ENCODE results near the gene LAMA2. TPM values are rescaled to one million over a fixed set of nuclear protein-coding genes. Genes with fewer than 3 reads are reported as not detected.

The LAMA2 gene
- total RNA-seq, 1 donor from 2014 or later: 1.8 TPM

GRCh38 chr6:129110690-129111343, 227.9 kb downstream of the LAMA2 start:
- Mint-ChIP-seq H3K4me1 (ENCODE audit: low read depth, unreplicated experiment) (no peaks in the 10 kb centered on the region), H3K27ac (ENCODE audit: unreplicated experiment) (no peak overlapping the region), H3K36me3 (ENCODE audit: low read depth, unreplicated experiment) (no peaks in the 10 kb centered on the region), H3K27me3 (ENCODE audit: low read depth, unreplicated experiment) (no peaks in the 10 kb centered on the region), H3K9me3 (ENCODE audit: unreplicated experiment) (no peaks in the 10 kb centered on the region), H3K4me3 (ENCODE audit: unreplicated experiment) (no peak overlapping the region)
- H3K27me3 ChIP-seq (ENCODE audit: insufficient read depth, low read length): no peaks in the 10 kb centered on the region
- H4K20me1 ChIP-seq (ENCODE audit: insufficient read depth, low read length): no peaks in the 10 kb centered on the region
- H3K27ac ChIP-seq (ENCODE audit: low read depth, low read length): no peak overlapping the region
- H3K79me2 ChIP-seq (ENCODE audit: insufficient read depth, low read length): no peaks in the 10 kb centered on the region
- H3K4me1 ChIP-seq (ENCODE audit: insufficient read depth, low read length): no peaks in the 10 kb centered on the region
- no peak for FAIRE-seq
- no peak overlapping the region for H2AFZ ChIP-seq (ENCODE audit: low read depth, low read length)
- no peaks in the 10 kb centered on the region for H3K9me3 ChIP-seq (ENCODE audit: insufficient read depth, low read depth, low read length)
- H3K36me3 ChIP-seq (ENCODE audit: insufficient read depth, low read length): no peaks in the 10 kb centered on the region
- no peak for DNase-seq (ENCODE audit: low read depth)
- no peak for TF ChIP-seq EZH2 (IDR thresholded peaks at IDR 0.05; ENCODE audit: insufficient read depth, low read length)
- H3K4me3 ChIP-seq (ENCODE audit: insufficient read depth, low read depth, low read length): no peak overlapping the region
- no peak overlapping the region for H3K9ac ChIP-seq (ENCODE audit: low read length)
- H3K4me2 ChIP-seq (ENCODE audit: low read length): no peak overlapping the region

GRCh38 chr6:129111346-129111745, 228.4 kb downstream of the LAMA2 start:
- Histone ChIP-seq H3K9me3 (ENCODE audit: insufficient read depth, low read depth, low read length) (no peaks in the 10 kb centered on the region), H3K4me3 (ENCODE audit: insufficient read depth, low read depth, low read length) (no peak overlapping the region), H3K36me3 (ENCODE audit: insufficient read depth, low read length) (no peaks in the 10 kb centered on the region), H2AFZ (ENCODE audit: low read depth, low read length) (no peak overlapping the region), H3K4me2 (ENCODE audit: low read length) (no peak overlapping the region), H4K20me1 (ENCODE audit: insufficient read depth, low read length) (no peaks in the 10 kb centered on the region), H3K4me1 (ENCODE audit: insufficient read depth, low read length) (no peaks in the 10 kb centered on the region), H3K9ac (ENCODE audit: low read length) (no peak overlapping the region), H3K27me3 (ENCODE audit: insufficient read depth, low read length) (no peaks in the 10 kb centered on the region), H3K79me2 (ENCODE audit: insufficient read depth, low read length) (no peaks in the 10 kb centered on the region), H3K27ac (ENCODE audit: low read depth, low read length) (no peak overlapping the region)
- H3K9me3 Mint-ChIP-seq (ENCODE audit: unreplicated experiment): no peaks in the 10 kb centered on the region
- no peak for DNase-seq (ENCODE audit: low read depth)
- H3K36me3 Mint-ChIP-seq (ENCODE audit: low read depth, unreplicated experiment): no peaks in the 10 kb centered on the region
- no peak overlapping the region for H3K27ac Mint-ChIP-seq (ENCODE audit: unreplicated experiment)
- no peaks in the 10 kb centered on the region for H3K27me3 Mint-ChIP-seq (ENCODE audit: low read depth, unreplicated experiment)
- no peaks in the 10 kb centered on the region for H3K4me1 Mint-ChIP-seq (ENCODE audit: low read depth, unreplicated experiment)
- TF ChIP-seq EZH2 (IDR thresholded peaks at IDR 0.05; ENCODE audit: insufficient read depth, low read length) (no peak), CTCF (IDR thresholded peaks at IDR 0.05; ENCODE audit: insufficient read depth, low read depth, low read length) (no peak)
- H3K4me3 Mint-ChIP-seq (ENCODE audit: unreplicated experiment): no peak overlapping the region
- FAIRE-seq: no peak

DNA sequence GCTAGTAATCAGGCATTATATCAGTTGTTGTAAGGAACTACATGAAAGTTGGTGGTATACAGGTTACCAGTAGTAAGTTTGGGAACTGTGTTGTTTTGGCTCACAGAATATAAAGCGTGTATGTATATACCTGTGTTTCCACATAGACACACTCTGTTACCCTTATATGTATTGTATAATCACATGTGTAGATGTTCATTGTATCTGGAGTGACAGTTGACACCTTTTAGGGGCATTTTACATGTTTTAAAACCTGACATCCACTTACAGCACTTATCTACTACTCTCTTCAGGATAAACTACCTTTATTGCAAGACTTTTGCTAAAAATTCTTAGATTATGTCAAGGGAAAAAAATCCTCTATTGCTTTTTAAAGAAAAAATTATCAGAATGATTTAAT, 228.9 kb downstream of the LAMA2 start:
- H3K27me3 Mint-ChIP-seq (ENCODE audit: low read depth, unreplicated experiment): no peaks in the 10 kb centered on the region
- H3K27ac ChIP-seq (ENCODE audit: low read depth, low read length): no peak overlapping the region
- no peaks in the 10 kb centered on the region for H3K9me3 Mint-ChIP-seq (ENCODE audit: unreplicated experiment)
- no peak for TF ChIP-seq CTCF (IDR thresholded peaks at IDR 0.05; ENCODE audit: insufficient read depth, low read depth, low read length)
- H3K4me1 ChIP-seq (ENCODE audit: insufficient read depth, low read length): no peaks in the 10 kb centered on the region
- no peaks in the 10 kb centered on the region for H3K36me3 ChIP-seq (ENCODE audit: insufficient read depth, low read length)
- H3K27me3 ChIP-seq (ENCODE audit: insufficient read depth, low read length): no peaks in the 10 kb centered on the region
- H3K4me1 Mint-ChIP-seq (ENCODE audit: low read depth, unreplicated experiment): no peaks in the 10 kb centered on the region
- H3K79me2 ChIP-seq (ENCODE audit: insufficient read depth, low read length): no peaks in the 10 kb centered on the region
- no peak overlapping the region for H3K9ac ChIP-seq (ENCODE audit: low read length)
- H2AFZ ChIP-seq (ENCODE audit: low read depth, low read length): no peak overlapping the region
- H3K4me3 ChIP-seq (ENCODE audit: insufficient read depth, low read depth, low read length): no peak overlapping the region
- H3K4me3 Mint-ChIP-seq (ENCODE audit: unreplicated experiment): no peak overlapping the region
- H4K20me1 ChIP-seq (ENCODE audit: insufficient read depth, low read length): no peaks in the 10 kb centered on the region
- no peaks in the 10 kb centered on the region for H3K36me3 Mint-ChIP-seq (ENCODE audit: low read depth, unreplicated experiment)
- H3K9me3 ChIP-seq (ENCODE audit: insufficient read depth, low read depth, low read length): no peaks in the 10 kb centered on the region
- DNase-seq (ENCODE audit: low read depth): no peak
- no peak for FAIRE-seq
- H3K4me2 ChIP-seq (ENCODE audit: low read length): no peak overlapping the region
- no peak overlapping the region for H3K27ac Mint-ChIP-seq (ENCODE audit: unreplicated experiment)
